8988T (cell line): ENCODE results near the gene TMEM151A.
A peak's percentile ranks its signal among the peaks of the same experiment; 100 is the strongest.
"Not testable (repeated sequence)": the region's sequence is repeated elsewhere in the genome, so short reads cannot be mapped to it uniquely, and the experiment has no call there.

Experiments
- DNase-seq: peaks from one replicate; pipeline ENCODE4 v3.0.0; 2011

Gene TMEM151A

GRCh38 chr11:66310324-66310723, 18.6 kb downstream of the TMEM151A start:
- DNase-seq = no peak

GRCh38 chr11:66310803-66311440, 19.2 kb downstream of the TMEM151A start:
- not testable (repeated sequence) for DNase-seq

- no peak for DNase-seq
Observed at GRCh38 chr11:66311470-66311964, 19.8 kb downstream of the TMEM151A start.

GRCh38 chr11:66311965-66312548, 20.4 kb downstream of the TMEM151A start:
- DNase-seq = peak; percentile 96

- peak; percentile 99 for DNase-seq
Observed at GRCh38 chr11:66312549-66313320, 21.0 kb downstream of the TMEM151A start.

- no peak for DNase-seq
Observed at GRCh38 chr11:66313321-66314185, 21.9 kb downstream of the TMEM151A start.

- no peak for DNase-seq
Observed at GRCh38 chr11:66314186-66314501, 22.4 kb downstream of the TMEM151A start.

- no peak for DNase-seq
Observed at GRCh38 chr11:66314561-66315497, 23.1 kb downstream of the TMEM151A start.

GRCh38 chr11:66315498-66315885, 23.8 kb downstream of the TMEM151A start:
- DNase-seq = no peak

GRCh38 chr11:66315921-66316811, 24.5 kb downstream of the TMEM151A start:
- no peak for DNase-seq

GRCh38 chr11:66316849-66317251, 25.2 kb downstream of the TMEM151A start, which contains the start of gene CD248:
CD248 (minus strand) TSS chr11:66317044; CDS start chr11:66317027, 17 bp downstream.
- no peak for DNase-seq

- no peak for DNase-seq
Observed at GRCh38 chr11:66317322-66317722, 25.6 kb downstream of the TMEM151A start.

- DNase-seq = no peak
Observed at GRCh38 chr11:66317723-66318599, 26.3 kb downstream of the TMEM151A start.

- no peak for DNase-seq
Observed at GRCh38 chr11:66318600-66318970, 26.9 kb downstream of the TMEM151A start.

- not testable (repeated sequence) for DNase-seq
Observed at GRCh38 chr11:66320289-66320688, 28.6 kb downstream of the TMEM151A start.

GRCh38 chr11:66320748-66321147, 29.1 kb downstream of the TMEM151A start:
- DNase-seq = not testable (repeated sequence)

GRCh38 chr11:66321606-66322005, 29.9 kb downstream of the TMEM151A start:
- no peak for DNase-seq

GRCh38 chr11:66322732-66323427, 31.2 kb downstream of the TMEM151A start:
- DNase-seq = no peak

- no peak for DNase-seq
Observed at GRCh38 chr11:66323684-66324083, 32.0 kb downstream of the TMEM151A start.
